ENCODE results near the gene PDGFB.

The PDGFB gene

GRCh38 chr22:39279170-39279850 lies 34.5 kb upstream of the PDGFB start:
- ChIA-PET CTCF (interaction anchor here (0.7 to 1.1 kb wide), 2 partner anchors 12 to 144 kb away, joined by 3 to 12 read pairs; no protein-coding TSS in a partner anchor), POLR2A (interaction anchor here (1.0 kb wide), 1 partner anchor 40 kb away, joined by 4 read pairs; the partner anchor contains the start of gene RPL3)
- no peak for TF ChIP-seq FOXK2 (IDR thresholded peaks at IDR 0.05)
- TF ChIP-seq ARNT (IDR thresholded peaks at IDR 0.05) = no peak
- no peak for TF ChIP-seq ZNF384 (IDR thresholded peaks at IDR 0.05)
- TF ChIP-seq FOXM1 (IDR thresholded peaks at IDR 0.05; ENCODE audit: borderline replicate concordance) = no peak
- no peak for TF ChIP-seq SUZ12 (IDR thresholded peaks at IDR 0.05)
- TF ChIP-seq LEF1 (IDR thresholded peaks at IDR 0.05; ENCODE audit: borderline replicate concordance) = no peak
- no peak for TF ChIP-seq TARDBP (IDR thresholded peaks at IDR 0.05)
- no peak for TF ChIP-seq FOXA1 (IDR thresholded peaks at IDR 0.05)
- TF ChIP-seq CTBP1 (IDR thresholded peaks at IDR 0.05; ENCODE audit: borderline replicate concordance) = no peak
- no peak for TF ChIP-seq SP1 (IDR thresholded peaks at IDR 0.05)
- no peak for TF ChIP-seq ELF4 (IDR thresholded peaks at IDR 0.05)
- TF ChIP-seq L3MBTL2 (conservative IDR thresholded peaks at IDR 0.05) = no peak
- no peak for TF ChIP-seq PKNOX1 (IDR thresholded peaks at IDR 0.05)
- TF ChIP-seq NFRKB (IDR thresholded peaks at IDR 0.05) = no peak
- no peak for TF ChIP-seq HDGF (IDR thresholded peaks at IDR 0.05; ENCODE audit: borderline replicate concordance)
- TF ChIP-seq BHLHE40 (IDR thresholded peaks at IDR 0.05; ENCODE audit: borderline replicate concordance) = no peak
- no peak for DNase-seq (ENCODE audit: extremely low spot score)

GRCh38 chr22:39278040-39278439 lies 33.3 kb upstream of the PDGFB start:
- POLR2A ChIA-PET = interaction anchor here (0.8 kb wide), 1 partner anchor 41 kb away, joined by 3 read pairs; no protein-coding TSS in a partner anchor
- TF ChIP-seq L3MBTL2 (conservative IDR thresholded peaks at IDR 0.05) (no peak), PKNOX1 (IDR thresholded peaks at IDR 0.05) (no peak)
- no peak for DNase-seq (ENCODE audit: extremely low spot score)
- CTCF ChIA-PET = no interaction called here

- ChIA-PET POLR2A (interaction anchor here (0.8 kb wide), 1 partner anchor 42 kb away, joined by 3 read pairs; no protein-coding TSS in a partner anchor), CTCF (no interaction called here)
- no peak for DNase-seq (ENCODE audit: extremely low spot score)
- no peak for TF ChIP-seq FOXM1 (IDR thresholded peaks at IDR 0.05; ENCODE audit: borderline replicate concordance)
- no peak for TF ChIP-seq PKNOX1 (IDR thresholded peaks at IDR 0.05)
- no peak for TF ChIP-seq ARNT (IDR thresholded peaks at IDR 0.05)
- TF ChIP-seq FOXA1 (IDR thresholded peaks at IDR 0.05) = no peak
- no peak for TF ChIP-seq TARDBP (IDR thresholded peaks at IDR 0.05)
- TF ChIP-seq BHLHE40 (IDR thresholded peaks at IDR 0.05; ENCODE audit: borderline replicate concordance) = no peak
- TF ChIP-seq SP1 (IDR thresholded peaks at IDR 0.05) = no peak
- no peak for TF ChIP-seq NFRKB (IDR thresholded peaks at IDR 0.05)
- no peak for TF ChIP-seq L3MBTL2 (conservative IDR thresholded peaks at IDR 0.05)
- TF ChIP-seq FOXK2 (IDR thresholded peaks at IDR 0.05) = no peak
- no peak for TF ChIP-seq ELF4 (IDR thresholded peaks at IDR 0.05)
These were observed 32.4 kb upstream of the PDGFB start for GRCh38 chr22:39277142-39277607.

GRCh38 chr22:39276440-39277141 lies 31.8 kb upstream of the PDGFB start:
- POLR2A ChIA-PET = no interaction called here
- TF ChIP-seq BHLHE40 (IDR thresholded peaks at IDR 0.05; ENCODE audit: borderline replicate concordance) = no peak
- no peak for TF ChIP-seq FOXA1 (IDR thresholded peaks at IDR 0.05)
- no peak for DNase-seq (ENCODE audit: extremely low spot score)
- CTCF ChIA-PET = no interaction called here

GRCh38 chr22:39275814-39276439 lies 31.1 kb upstream of the PDGFB start:
- CTCF ChIA-PET = no interaction called here
- POLR2A ChIA-PET = no interaction called here
- TF ChIP-seq ZNF384 (IDR thresholded peaks at IDR 0.05) (no peak), NFRKB (IDR thresholded peaks at IDR 0.05) (no peak), L3MBTL2 (conservative IDR thresholded peaks at IDR 0.05) (no peak), TARDBP (IDR thresholded peaks at IDR 0.05) (no peak), LEF1 (IDR thresholded peaks at IDR 0.05; ENCODE audit: borderline replicate concordance) (no peak), ELF4 (IDR thresholded peaks at IDR 0.05) (no peak), HDGF (IDR thresholded peaks at IDR 0.05; ENCODE audit: borderline replicate concordance) (no peak), FOXM1 (IDR thresholded peaks at IDR 0.05; ENCODE audit: borderline replicate concordance) (no peak), SP1 (IDR thresholded peaks at IDR 0.05) (no peak), ARNT (IDR thresholded peaks at IDR 0.05) (no peak), FOXK2 (IDR thresholded peaks at IDR 0.05) (no peak), CTBP1 (IDR thresholded peaks at IDR 0.05; ENCODE audit: borderline replicate concordance) (no peak), PKNOX1 (IDR thresholded peaks at IDR 0.05) (no peak), BHLHE40 (IDR thresholded peaks at IDR 0.05; ENCODE audit: borderline replicate concordance) (no peak), SUZ12 (IDR thresholded peaks at IDR 0.05) (no peak), FOXA1 (IDR thresholded peaks at IDR 0.05) (no peak)
- DNase-seq (ENCODE audit: extremely low spot score) = no peak
